Panc1 (cell line): ENCODE results near the gene PRAMEF11.
"Not testable (repeated sequence)": the region's sequence is repeated elsewhere in the genome, so short reads cannot be mapped to it uniquely, and the experiment has no call there.

Experiments
- CTCF ChIP-seq: fragments of 450-650 bp; IDR thresholded peaks from 2 replicates; pipeline ENCODE4 v1.5.1; 2017; ENCODE audit warnings: mild to moderate bottlenecking
- POLR2AphosphoS5 ChIP-seq: IDR thresholded peaks from 2 replicates; pipeline ENCODE4 v1.6.1; 2012; ENCODE audit warnings: mild to moderate bottlenecking, low read depth, low read length, moderate library complexity
- REST ChIP-seq, 2 experiments: IDR thresholded peaks; 2 replicates each; pipeline ENCODE4 v1.6.1; 2011 to 2012; ENCODE audit warnings: low read depth in 2 of 2, control low read depth in 1 of 2, low read length in 1 of 2, mild to moderate bottlenecking in 1 of 2, moderate library complexity in 1 of 2; ENCODE audit not compliant: insufficient read depth in 1 of 2
- SIN3A ChIP-seq: IDR thresholded peaks from 2 replicates; pipeline ENCODE4 v1.6.1; 2012; ENCODE audit warnings: low read depth, mild to moderate bottlenecking, low read length, moderate library complexity, borderline replicate concordance; ENCODE audit not compliant: insufficient read depth
- TCF7L2 ChIP-seq: IDR thresholded peaks from 2 replicates; pipeline ENCODE4 v1.6.1; 2011; ENCODE audit warnings: mild to moderate bottlenecking, low read depth, low read length, inconsistent platforms

GRCh38 chr1:12878453-12878852, 47.2 kb upstream of the PRAMEF11 start:
- TF ChIP-seq CTCF; TCF7L2; POLR2AphosphoS5; REST (IDR thresholded peaks at IDR 0.05; ENCODE audit: insufficient read depth in 1 of 2, low read depth in 2 of 2, low read length in 1 of 2); SIN3A: not testable (repeated sequence)
